ENCODE results near the gene RITA1.

Gene RITA1

GRCh38 chr12:113238309-113238708 is 52.8 kb downstream of the RITA1 start:
- Histone ChIP-seq H3K27me3 (ENCODE audit: insufficient read depth, poor library complexity, severe bottlenecking) (no peaks in the 10 kb centered on the region), H3K4me1 (ENCODE audit: insufficient read depth, poor library complexity, severe bottlenecking) (peaks cover 23% of the 10 kb centered on the region), H3K4me3 (ENCODE audit: severe bottlenecking) (no peak overlapping the region), H3K27ac (ENCODE audit: poor library complexity, severe bottlenecking) (peak overlapping the region; percentile 98), H3K9me3 (ENCODE audit: severe bottlenecking) (no peaks in the 10 kb centered on the region), H3K36me3 (ENCODE audit: low read depth) (peaks cover 45% of the 10 kb centered on the region)
- no peak for TF ChIP-seq CTCF (IDR thresholded peaks at IDR 0.05; ENCODE audit: poor library complexity, severe bottlenecking)
- DNase-seq (ENCODE audit: low spot score) (no peak), ATAC-seq (ENCODE audit: low read depth) (no peak)

GRCh38 chr12:113239288-113239771 is 53.8 kb downstream of the RITA1 start:
- ATAC-seq (ENCODE audit: low read depth) (no peak), DNase-seq (ENCODE audit: low spot score) (no peak)
- Histone ChIP-seq H3K4me3 (ENCODE audit: severe bottlenecking) (no peak overlapping the region), H3K27me3 (ENCODE audit: insufficient read depth, poor library complexity, severe bottlenecking) (no peaks in the 10 kb centered on the region), H3K9me3 (ENCODE audit: severe bottlenecking) (no peaks in the 10 kb centered on the region), H3K36me3 (ENCODE audit: low read depth) (peaks cover 35% of the 10 kb centered on the region), H3K27ac (ENCODE audit: poor library complexity, severe bottlenecking) (peak overlapping the region; percentile 98), H3K4me1 (ENCODE audit: insufficient read depth, poor library complexity, severe bottlenecking) (peaks cover 33% of the 10 kb centered on the region)
- no peak for TF ChIP-seq CTCF (IDR thresholded peaks at IDR 0.05; ENCODE audit: poor library complexity, severe bottlenecking)

- no peak for DNase-seq (ENCODE audit: low spot score)
- H3K4me3 ChIP-seq (ENCODE audit: severe bottlenecking): no peak overlapping the region
- no peaks in the 10 kb centered on the region for H3K9me3 ChIP-seq (ENCODE audit: severe bottlenecking)
- no peak for TF ChIP-seq CTCF (IDR thresholded peaks at IDR 0.05; ENCODE audit: poor library complexity, severe bottlenecking)
- peaks cover 39% of the 10 kb centered on the region for H3K4me1 ChIP-seq (ENCODE audit: insufficient read depth, poor library complexity, severe bottlenecking)
- H3K27me3 ChIP-seq (ENCODE audit: insufficient read depth, poor library complexity, severe bottlenecking): no peaks in the 10 kb centered on the region
- no peak for ATAC-seq (ENCODE audit: low read depth)
- peak overlapping the region; percentile 98 for H3K27ac ChIP-seq (ENCODE audit: poor library complexity, severe bottlenecking)
- peaks cover 29% of the 10 kb centered on the region for H3K36me3 ChIP-seq (ENCODE audit: low read depth)
Measured at GRCh38 chr12:113239811-113240331, 54.4 kb downstream of the RITA1 start.

GRCh38 chr12:113240395-113240794 is 54.9 kb downstream of the RITA1 start:
- TF ChIP-seq CTCF (IDR thresholded peaks at IDR 0.05; ENCODE audit: poor library complexity, severe bottlenecking): no peak
- Histone ChIP-seq H3K27ac (ENCODE audit: poor library complexity, severe bottlenecking) (peak overlapping the region; percentile 98), H3K4me3 (ENCODE audit: severe bottlenecking) (no peak overlapping the region), H3K36me3 (ENCODE audit: low read depth) (peaks cover 24% of the 10 kb centered on the region), H3K4me1 (ENCODE audit: insufficient read depth, poor library complexity, severe bottlenecking) (peaks cover 43% of the 10 kb centered on the region), H3K27me3 (ENCODE audit: insufficient read depth, poor library complexity, severe bottlenecking) (no peaks in the 10 kb centered on the region), H3K9me3 (ENCODE audit: severe bottlenecking) (no peaks in the 10 kb centered on the region)
- ATAC-seq (ENCODE audit: low read depth): no peak
- no peak for DNase-seq (ENCODE audit: low spot score)

- H3K4me1 ChIP-seq (ENCODE audit: insufficient read depth, poor library complexity, severe bottlenecking): peaks cover 51% of the 10 kb centered on the region
- peak overlapping the region; percentile 98 for H3K27ac ChIP-seq (ENCODE audit: poor library complexity, severe bottlenecking)
Measured at GRCh38 chr12:113241191-113242025, 55.9 kb downstream of the RITA1 start.

More at GRCh38 chr12:113241191-113242025, 55.9 kb downstream of the RITA1 start:
- TF ChIP-seq CTCF (IDR thresholded peaks at IDR 0.05; ENCODE audit: poor library complexity, severe bottlenecking): no peak
- DNase-seq (ENCODE audit: low spot score) (no peak), ATAC-seq (ENCODE audit: low read depth) (peak; percentile 60)
- no peak overlapping the region for H3K4me3 ChIP-seq (ENCODE audit: severe bottlenecking)
- no peaks in the 10 kb centered on the region for H3K9me3 ChIP-seq (ENCODE audit: severe bottlenecking)
- no peaks in the 10 kb centered on the region for H3K27me3 ChIP-seq (ENCODE audit: insufficient read depth, poor library complexity, severe bottlenecking)
- H3K36me3 ChIP-seq (ENCODE audit: low read depth): peaks cover 25% of the 10 kb centered on the region
